GM18520 (cell line): ENCODE results near the gene RAB4B.
"Not testable (repeated sequence)": the region's sequence is repeated elsewhere in the genome, so short reads cannot be mapped to it uniquely, and the experiment has no call there.

ENCODE experiments used
- ATAC-seq: cut with Tn5 transposase; IDR thresholded peaks from one replicate; pipeline ENCODE4 v1.9.1; 2021; ENCODE audit not compliant: unreplicated experiment

Gene RAB4B

GRCh38 chr19:40801426-40802299, 23.6 kb downstream of the RAB4B start:
- no peak for ATAC-seq

- no peak for ATAC-seq
Measured at GRCh38 chr19:40802300-40803169, 24.5 kb downstream of the RAB4B start.

- ATAC-seq, result no peak
Measured at GRCh38 chr19:40803170-40803856, 25.3 kb downstream of the RAB4B start.

GRCh38 chr19:40803857-40804782, 26.1 kb downstream of the RAB4B start:
- ATAC-seq, result no peak

- ATAC-seq, result no peak
Measured at GRCh38 chr19:40804783-40805242, 26.8 kb downstream of the RAB4B start.

- no peak for ATAC-seq
Measured at GRCh38 chr19:40805258-40805868, 27.3 kb downstream of the RAB4B start.

GRCh38 chr19:40806423-40807146, 28.5 kb downstream of the RAB4B start:
- ATAC-seq, result no peak

GRCh38 chr19:40807147-40808020, 29.3 kb downstream of the RAB4B start:
- ATAC-seq, result no peak

- ATAC-seq, result no peak
Measured at GRCh38 chr19:40808021-40808325, 29.9 kb downstream of the RAB4B start.

- ATAC-seq, result no peak
Measured at GRCh38 chr19:40808497-40808896, 30.4 kb downstream of the RAB4B start.

GRCh38 chr19:40809358-40810086, 31.5 kb downstream of the RAB4B start:
- no peak for ATAC-seq

GRCh38 chr19:40810160-40810559, 32.1 kb downstream of the RAB4B start:
- ATAC-seq, result no peak

- not testable (repeated sequence) for ATAC-seq
Measured at GRCh38 chr19:40810649-40811408, 32.8 kb downstream of the RAB4B start.

GRCh38 chr19:40811478-40812341, 33.7 kb downstream of the RAB4B start:
- no peak for ATAC-seq

GRCh38 chr19:40812571-40812970, 34.5 kb downstream of the RAB4B start:
- ATAC-seq, result not testable (repeated sequence)

- no peak for ATAC-seq
Measured at GRCh38 chr19:40813182-40813581, 35.1 kb downstream of the RAB4B start.
